ENCODE results near the gene NDOR1.
"Not testable (repeated sequence)": the region's sequence is repeated elsewhere in the genome, so short reads cannot be mapped to it uniquely, and the experiment has no call there.

The NDOR1 gene

GRCh38 chr9:137253717-137254623 lies 48.5 kb downstream of the NDOR1 start:
- Histone ChIP-seq H3K27me3 (ENCODE audit: control insufficient read depth, insufficient read depth, low read length) (no peaks in the 10 kb centered on the region; the same call in 1 of the 2 replicates), H3K9ac (ENCODE audit: low read depth, low read length) (no peak overlapping the region), H3K9me3 (ENCODE audit: control insufficient read depth, insufficient read depth, low read length) (no peaks in the 10 kb centered on the region), H3K4me3 (ENCODE audit: low read depth, low read length) (peak overlapping the region; percentile 97), H3K36me3 (ENCODE audit: control insufficient read depth, insufficient read depth, low read length) (peaks cover 17% of the 10 kb centered on the region), H3K4me1 (ENCODE audit: control insufficient read depth, insufficient read depth, low read length) (peaks cover 11% of the 10 kb centered on the region), H3K27ac (ENCODE audit: low read depth, low read length) (no peak overlapping the region)

GRCh38 chr9:137254624-137255447 lies 49.3 kb downstream of the NDOR1 start, which contains the start of gene NELFB:
Gene NELFB (plus strand): TSS chr9:137255327.
- Histone ChIP-seq H3K27me3 (ENCODE audit: control insufficient read depth, insufficient read depth, low read length) (no peaks in the 10 kb centered on the region; the same call in 1 of the 2 replicates), H3K27ac (ENCODE audit: low read depth, low read length) (peak within 1 kb of the TSS; percentile 64), H3K9me3 (ENCODE audit: control insufficient read depth, insufficient read depth, low read length) (no peaks in the 10 kb centered on the region), H3K4me1 (ENCODE audit: control insufficient read depth, insufficient read depth, low read length) (peaks cover 11% of the 10 kb centered on the region), H3K4me3 (ENCODE audit: low read depth, low read length) (peak within 1 kb of the TSS; percentile 97), H3K36me3 (ENCODE audit: control insufficient read depth, insufficient read depth, low read length) (peaks cover 21% of the 10 kb centered on the region), H3K9ac (ENCODE audit: low read depth, low read length) (peak within 1 kb of the TSS; percentile 70; the same call in 1 of the 2 replicates)

GRCh38 chr9:137255448-137256114 lies 50.1 kb downstream of the NDOR1 start:
- H3K4me3 ChIP-seq (ENCODE audit: low read depth, low read length), result peak overlapping the region; percentile 97
- H3K27ac ChIP-seq (ENCODE audit: low read depth, low read length), result peak overlapping the region; percentile 64
- no peaks in the 10 kb centered on the region for H3K9me3 ChIP-seq (ENCODE audit: control insufficient read depth, insufficient read depth, low read length)
- H3K27me3 ChIP-seq (ENCODE audit: control insufficient read depth, insufficient read depth, low read length), result no peaks in the 10 kb centered on the region; the same call in 1 of the 2 replicates
- peaks cover 11% of the 10 kb centered on the region for H3K4me1 ChIP-seq (ENCODE audit: control insufficient read depth, insufficient read depth, low read length)
- peaks cover 21% of the 10 kb centered on the region for H3K36me3 ChIP-seq (ENCODE audit: control insufficient read depth, insufficient read depth, low read length)
- H3K9ac ChIP-seq (ENCODE audit: low read depth, low read length), result peak overlapping the region; percentile 58; the same call in 1 of the 2 replicates

- no peak overlapping the region for H3K9ac ChIP-seq (ENCODE audit: low read depth, low read length)
These were observed 50.9 kb downstream of the NDOR1 start for GRCh38 chr9:137256362-137256761.

GRCh38 chr9:137256856-137257255 lies 51.4 kb downstream of the NDOR1 start:
- Histone ChIP-seq H3K4me1 (ENCODE audit: control insufficient read depth, insufficient read depth, low read length) (peaks cover 10% of the 10 kb centered on the region), H3K4me3 (ENCODE audit: low read depth, low read length) (no peak overlapping the region), H3K9ac (ENCODE audit: low read depth, low read length) (no peak overlapping the region), H3K27ac (ENCODE audit: low read depth, low read length) (no peak overlapping the region), H3K36me3 (ENCODE audit: control insufficient read depth, insufficient read depth, low read length) (peaks cover 21% of the 10 kb centered on the region), H3K27me3 (ENCODE audit: control insufficient read depth, insufficient read depth, low read length) (no peaks in the 10 kb centered on the region; the same call in 1 of the 2 replicates), H3K9me3 (ENCODE audit: control insufficient read depth, insufficient read depth, low read length) (no peaks in the 10 kb centered on the region)

More at GRCh38 chr9:137256362-137256761, 50.9 kb downstream of the NDOR1 start:
- no peak overlapping the region for H3K27ac ChIP-seq (ENCODE audit: low read depth, low read length)
- peaks cover 21% of the 10 kb centered on the region for H3K36me3 ChIP-seq (ENCODE audit: control insufficient read depth, insufficient read depth, low read length)
- H3K9me3 ChIP-seq (ENCODE audit: control insufficient read depth, insufficient read depth, low read length), result no peaks in the 10 kb centered on the region
- peaks cover 11% of the 10 kb centered on the region for H3K4me1 ChIP-seq (ENCODE audit: control insufficient read depth, insufficient read depth, low read length)
- H3K4me3 ChIP-seq (ENCODE audit: low read depth, low read length), result peak overlapping the region; percentile 97
- H3K27me3 ChIP-seq (ENCODE audit: control insufficient read depth, insufficient read depth, low read length), result no peaks in the 10 kb centered on the region; the same call in 1 of the 2 replicates

GRCh38 chr9:137262173-137262908 lies 56.8 kb downstream of the NDOR1 start:
- not testable (repeated sequence) for H3K9ac ChIP-seq (ENCODE audit: low read depth, low read length); H3K4me3 ChIP-seq (ENCODE audit: low read depth, low read length); H3K4me1 ChIP-seq (ENCODE audit: control insufficient read depth, insufficient read depth, low read length); H3K27me3 ChIP-seq (ENCODE audit: control insufficient read depth, insufficient read depth, low read length); H3K27ac ChIP-seq (ENCODE audit: low read depth, low read length); H3K9me3 ChIP-seq (ENCODE audit: control insufficient read depth, insufficient read depth, low read length)
- H3K36me3 ChIP-seq (ENCODE audit: control insufficient read depth, insufficient read depth, low read length), result peaks cover 51% of the 10 kb centered on the region

GRCh38 chr9:137262909-137263285 lies 57.4 kb downstream of the NDOR1 start:
- H3K9me3 ChIP-seq (ENCODE audit: control insufficient read depth, insufficient read depth, low read length), result no peaks in the 10 kb centered on the region
- no peaks in the 10 kb centered on the region for H3K27me3 ChIP-seq (ENCODE audit: control insufficient read depth, insufficient read depth, low read length)
- H3K4me3 ChIP-seq (ENCODE audit: low read depth, low read length), result no peak overlapping the region
- H3K27ac ChIP-seq (ENCODE audit: low read depth, low read length), result no peak overlapping the region
- no peaks in the 10 kb centered on the region for H3K4me1 ChIP-seq (ENCODE audit: control insufficient read depth, insufficient read depth, low read length)
- no peak overlapping the region for H3K9ac ChIP-seq (ENCODE audit: low read depth, low read length)
- peaks cover 56% of the 10 kb centered on the region for H3K36me3 ChIP-seq (ENCODE audit: control insufficient read depth, insufficient read depth, low read length)

- Histone ChIP-seq H3K27ac (ENCODE audit: low read depth, low read length) (no peak overlapping the region), H3K4me1 (ENCODE audit: control insufficient read depth, insufficient read depth, low read length) (no peaks in the 10 kb centered on the region), H3K36me3 (ENCODE audit: control insufficient read depth, insufficient read depth, low read length) (peaks cover 59% of the 10 kb centered on the region), H3K9me3 (ENCODE audit: control insufficient read depth, insufficient read depth, low read length) (no peaks in the 10 kb centered on the region), H3K4me3 (ENCODE audit: low read depth, low read length) (no peak overlapping the region), H3K9ac (ENCODE audit: low read depth, low read length) (no peak overlapping the region), H3K27me3 (ENCODE audit: control insufficient read depth, insufficient read depth, low read length) (no peaks in the 10 kb centered on the region)
These were observed 58.0 kb downstream of the NDOR1 start for GRCh38 chr9:137263506-137263905.

- Histone ChIP-seq H3K4me1 (ENCODE audit: control insufficient read depth, insufficient read depth, low read length) (no peaks in the 10 kb centered on the region), H3K27ac (ENCODE audit: low read depth, low read length) (no peak overlapping the region), H3K4me3 (ENCODE audit: low read depth, low read length) (no peak overlapping the region), H3K9ac (ENCODE audit: low read depth, low read length) (no peak overlapping the region), H3K9me3 (ENCODE audit: control insufficient read depth, insufficient read depth, low read length) (no peaks in the 10 kb centered on the region), H3K36me3 (ENCODE audit: control insufficient read depth, insufficient read depth, low read length) (peaks cover 59% of the 10 kb centered on the region), H3K27me3 (ENCODE audit: control insufficient read depth, insufficient read depth, low read length) (no peaks in the 10 kb centered on the region)
These were observed 58.6 kb downstream of the NDOR1 start for GRCh38 chr9:137264067-137264466.

Measured in HUES48 (cell line).